Mesodermal cell (in vitro differentiated cells): ENCODE data around the gene ABCB8.

Experiments used
- H3K27ac ChIP-seq: 2 replicates; pipeline ENCODE4 v1.7.0; 2013; ENCODE audit warnings: mild to moderate bottlenecking, low read depth, low read length, moderate library complexity; ENCODE audit not compliant: severe bottlenecking
- H3K36me3 ChIP-seq: 2 replicates; pipeline ENCODE4 v1.7.1; 2013; ENCODE audit warnings: mild to moderate bottlenecking, low read length, moderate library complexity; ENCODE audit not compliant: control insufficient read depth, insufficient read depth
- H3K4me1 ChIP-seq: one replicate; pipeline ENCODE4 v1.7.1; 2013; ENCODE audit warnings: mild to moderate bottlenecking, low read length; ENCODE audit not compliant: insufficient read depth, control insufficient read depth, poor library complexity, severe bottlenecking
- H3K4me3 ChIP-seq: 2 replicates; pipeline ENCODE4 v1.7.0; 2013; ENCODE audit warnings: low read length, control low read depth, mild to moderate bottlenecking; ENCODE audit not compliant: insufficient read depth, poor library complexity, severe bottlenecking; ENCODE audit errors: extremely low read depth
- H3K9me3 ChIP-seq: 2 replicates; pipeline ENCODE4 v1.7.1; 2013; ENCODE audit warnings: mild to moderate bottlenecking, low read length, moderate library complexity; ENCODE audit not compliant: control insufficient read depth
- WGBS, 2 experiments: methylation state at CpG; one replicate each; pipeline ENCODE4 v1.1.5; 2013; ENCODE audit warnings: missing lambda C conversion rate in 2 of 2; ENCODE audit not compliant: insufficient coverage in 2 of 2; 5-methylcytosine and 5-hydroxymethylcytosine counted together

ABCB8 gene

DNA sequence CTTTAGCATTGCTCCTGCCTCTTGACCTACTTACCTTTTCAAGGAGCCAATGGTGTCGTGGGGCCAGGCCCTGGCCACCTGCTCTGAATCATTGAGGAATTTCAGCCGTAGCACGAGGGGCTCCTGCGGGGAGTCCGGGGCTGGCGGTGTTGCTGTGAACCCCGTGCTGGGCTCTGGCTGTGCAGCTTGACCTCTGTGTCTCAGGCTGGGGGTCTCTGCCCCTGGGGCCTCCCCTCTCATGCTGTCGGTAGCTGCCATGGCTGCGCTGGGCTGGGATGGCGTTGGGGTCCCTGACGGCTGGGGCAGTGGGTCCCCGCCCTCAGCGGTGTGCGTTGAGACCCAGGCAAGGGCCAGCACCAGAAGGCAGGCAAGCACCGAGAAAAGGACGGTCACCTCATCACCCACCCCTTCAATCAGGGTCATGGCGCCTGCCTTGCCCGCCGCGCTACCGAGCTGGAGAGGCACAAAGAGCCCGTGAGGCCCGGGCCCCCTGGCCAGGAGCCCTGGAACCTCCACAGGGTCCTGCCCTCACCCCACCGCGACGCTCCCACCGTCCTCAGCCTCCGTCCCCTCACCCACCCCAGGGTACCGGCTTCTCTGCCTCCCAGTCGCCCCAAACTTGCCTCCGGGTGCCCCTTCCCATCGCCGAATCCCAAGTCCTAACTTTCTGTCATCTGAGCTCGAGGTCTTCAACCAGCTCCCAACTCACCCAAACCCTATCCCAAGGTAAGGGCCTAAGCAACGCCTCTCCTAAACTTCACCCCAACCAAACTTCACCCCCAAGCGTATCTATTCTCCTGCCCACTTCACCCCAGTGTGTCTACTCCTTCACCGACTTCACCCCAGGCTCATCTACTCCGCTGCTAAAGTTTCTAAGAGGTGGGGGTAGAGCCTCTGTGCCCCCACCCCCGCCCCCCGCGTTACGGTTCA is 54.2 kb downstream of the ABCB8 start:
- Histone ChIP-seq H3K4me1 (peaks cover 54% of the 10 kb centered on the region), H3K27ac (no peak overlapping the region), H3K36me3 (peaks cover 20% of the 10 kb centered on the region), H3K4me3 (peak overlapping the region; percentile 78), H3K9me3 (no peaks in the 10 kb centered on the region)
- 81 to 87% methylated on average over 27 to 37 of the region's 42 CpGs for WGBS, 2 experiments

DNA sequence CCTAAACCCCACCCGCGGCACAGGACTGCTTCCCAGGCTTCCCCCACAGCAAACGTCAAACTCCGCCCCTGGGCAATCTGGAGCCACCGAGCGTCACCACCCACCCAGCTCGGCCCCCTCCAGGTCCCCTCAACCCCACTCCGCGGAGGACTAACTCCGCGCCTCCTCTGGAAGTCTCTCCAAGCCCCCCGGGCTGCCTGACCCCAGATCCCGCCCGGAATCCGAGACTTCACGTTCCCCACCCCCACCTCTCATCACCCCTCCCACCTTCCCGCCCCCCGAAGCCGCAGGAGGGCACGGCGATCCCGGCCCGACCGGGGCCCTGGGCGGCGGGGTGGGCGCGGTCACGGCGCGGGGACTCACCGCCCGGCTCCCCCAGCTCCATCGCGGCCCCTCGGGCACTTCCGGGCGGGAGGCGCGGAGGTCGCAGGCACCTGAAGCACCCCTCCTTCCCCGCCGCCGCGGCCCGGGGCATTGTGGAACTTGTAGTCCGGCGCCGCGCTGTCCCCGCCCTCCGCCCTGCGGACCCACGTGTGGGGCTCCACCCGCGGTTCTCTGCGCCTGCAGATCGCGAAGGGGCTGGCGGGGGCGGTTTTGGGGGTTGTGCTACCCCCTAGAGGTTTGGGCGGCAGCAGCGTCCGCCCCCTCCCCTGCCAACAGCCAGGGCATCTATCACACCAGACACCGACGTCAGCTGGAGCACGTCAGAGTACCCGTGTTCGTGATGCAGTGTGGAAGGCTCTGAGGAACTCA is 55.0 kb downstream of the ABCB8 start, which contains the start of gene TMUB1:
TSS of gene TMUB1 (minus strand) at position 423 of the 753 bp plus-strand sequence. CDS start 930 bp downstream, outside the sequence.
- Histone ChIP-seq H3K4me1 (peaks cover 47% of the 10 kb centered on the region), H3K36me3 (peaks cover 17% of the 10 kb centered on the region), H3K4me3 (peak within 1 kb of the TSS; percentile 78), H3K27ac (no peak within 1 kb of the TSS), H3K9me3 (no peaks in the 10 kb centered on the region)
- 2 to 6% methylated on average over 21 to 30 of the region's 69 CpGs for WGBS, 2 experiments

DNA sequence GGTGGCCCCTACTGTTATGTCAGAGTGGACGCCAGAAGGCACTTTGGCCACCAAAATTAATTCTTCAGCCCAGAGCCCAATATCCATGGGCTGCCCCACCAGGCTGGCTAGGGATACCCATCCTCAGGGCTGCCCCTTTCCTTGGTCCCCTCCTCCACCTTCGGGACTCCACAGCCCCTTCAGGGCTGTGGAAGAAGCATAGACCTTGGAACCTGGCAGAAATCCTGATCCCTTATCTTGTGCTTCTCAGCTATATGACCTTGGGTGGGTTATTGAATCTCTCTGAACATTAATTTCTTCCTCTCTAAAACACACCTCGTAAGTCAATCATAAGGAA is 55.5 kb downstream of the ABCB8 start:
- H3K4me3 ChIP-seq = peak overlapping the region; percentile 78
- H3K36me3 ChIP-seq = peaks cover 15% of the 10 kb centered on the region
- 0% methylated on average over 1 of the region's 3 CpGs; no CpG with 5 or more reads in 1 of the 2 experiments for WGBS, 2 experiments
- H3K27ac ChIP-seq = no peak overlapping the region
- peaks cover 45% of the 10 kb centered on the region for H3K4me1 ChIP-seq
- no peaks in the 10 kb centered on the region for H3K9me3 ChIP-seq

DNA sequence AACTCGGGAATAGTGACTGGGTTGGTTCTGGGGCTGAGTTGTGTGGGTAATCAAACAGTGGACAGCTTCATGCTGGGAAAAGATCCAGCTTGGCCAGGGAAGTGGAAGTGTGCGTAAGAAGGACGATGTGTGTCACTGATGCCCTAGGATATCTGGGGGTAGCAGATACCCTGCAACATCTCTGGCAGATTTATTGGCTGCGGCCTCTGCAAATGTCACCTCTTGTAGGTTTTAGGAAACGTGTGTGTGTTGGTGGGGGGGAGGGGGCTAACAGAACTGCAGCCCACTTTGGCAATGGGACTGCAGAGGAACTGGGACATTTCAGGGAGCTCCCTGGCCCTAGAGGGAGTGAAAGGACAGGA is 57.1 kb downstream of the ABCB8 start:
- H3K27ac ChIP-seq = no peak overlapping the region
- peaks cover 47% of the 10 kb centered on the region for H3K4me1 ChIP-seq
- peak overlapping the region; percentile 46 for H3K4me3 ChIP-seq
- H3K36me3 ChIP-seq = peaks cover 13% of the 10 kb centered on the region
- 40 to 50% methylated on average over 4 to 5 of the region's 5 CpGs for WGBS, 2 experiments
- H3K9me3 ChIP-seq = no peaks in the 10 kb centered on the region

DNA sequence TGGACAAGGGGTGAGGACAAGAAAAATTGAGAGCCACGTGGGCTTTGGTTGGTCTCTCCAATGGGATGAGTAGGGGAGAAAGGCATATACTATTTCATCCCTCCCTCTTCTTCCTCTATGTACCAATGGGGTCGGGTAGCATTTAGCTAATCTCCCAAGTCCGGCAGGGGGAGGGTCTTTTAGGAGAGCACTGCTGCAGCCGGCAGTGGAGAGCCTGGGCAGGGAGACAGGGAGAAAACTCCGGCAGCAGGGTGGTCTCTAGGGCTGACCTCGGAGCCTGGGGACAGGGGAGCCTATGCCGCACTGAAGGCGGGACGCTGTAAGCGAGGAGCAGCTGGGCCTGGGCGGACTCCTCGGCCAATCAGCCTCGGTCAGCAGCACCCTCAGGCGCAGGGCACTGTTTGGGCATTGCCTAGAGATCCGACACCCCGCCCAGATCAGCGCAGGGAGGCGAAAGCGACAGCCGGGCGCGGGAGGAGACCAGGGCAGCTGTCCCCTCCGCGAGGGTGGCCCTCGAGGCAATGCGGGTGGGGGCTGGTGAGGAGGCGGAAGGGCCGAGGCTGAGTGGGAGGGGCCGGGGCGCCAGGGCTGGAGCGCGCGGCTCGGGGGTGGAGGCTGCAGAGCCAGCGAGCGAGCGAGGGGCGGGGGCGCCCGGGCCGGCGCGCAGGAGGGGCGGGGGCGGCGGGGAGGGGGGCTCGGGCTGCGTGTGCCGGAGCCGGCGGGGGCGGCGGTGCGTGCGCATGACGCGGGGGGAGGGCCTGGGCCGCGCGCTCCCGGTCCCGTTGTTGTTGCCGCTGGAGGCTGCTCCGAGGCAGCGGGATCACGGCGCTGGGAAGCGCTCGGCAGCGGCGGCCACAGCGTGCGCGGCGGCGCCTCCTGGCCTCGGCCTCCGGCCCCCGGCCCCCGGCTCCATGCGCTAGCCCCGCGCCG is 57.7 kb downstream of the ABCB8 start, which contains the start of gene AGAP3:
TSS of gene AGAP3 (plus strand) at position 785 of the 930 bp plus-strand sequence. CDS start 267 bp downstream, outside the sequence.
- 0% methylated on average over 46 to 62 of the region's 84 CpGs for WGBS, 2 experiments
- Histone ChIP-seq H3K9me3 (no peaks in the 10 kb centered on the region), H3K36me3 (peaks cover 16% of the 10 kb centered on the region), H3K27ac (peak within 1 kb of the TSS; percentile 71), H3K4me1 (peaks cover 50% of the 10 kb centered on the region), H3K4me3 (peak within 1 kb of the TSS; percentile 87)

DNA sequence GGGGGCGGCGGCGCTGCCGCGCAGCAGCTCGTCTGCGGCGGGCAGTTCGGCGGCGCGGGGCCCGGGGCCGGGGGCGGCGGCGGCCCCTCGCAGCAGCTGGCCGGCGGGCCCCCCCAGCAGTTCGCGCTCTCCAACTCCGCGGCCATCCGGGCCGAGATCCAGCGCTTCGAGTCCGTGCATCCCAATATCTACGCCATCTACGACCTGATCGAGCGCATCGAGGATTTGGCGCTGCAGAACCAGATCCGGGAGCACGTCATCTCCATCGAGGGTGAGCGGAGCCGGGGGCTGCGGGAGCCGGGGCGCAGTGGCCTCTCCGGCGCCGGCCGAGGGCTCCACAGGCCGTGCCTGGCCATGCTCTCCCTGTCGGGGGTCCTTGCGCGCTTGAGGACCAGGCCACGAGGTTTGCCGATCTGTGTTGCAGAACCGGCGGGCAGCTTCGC is 58.6 kb downstream of the ABCB8 start:
- Histone ChIP-seq H3K27ac (peak overlapping the region; percentile 13), H3K4me1 (peaks cover 51% of the 10 kb centered on the region), H3K36me3 (peaks cover 15% of the 10 kb centered on the region), H3K9me3 (no peaks in the 10 kb centered on the region), H3K4me3 (peak overlapping the region; percentile 87)
- WGBS, 2 experiments = 0% methylated on average over 23 to 47 of the region's 56 CpGs

DNA sequence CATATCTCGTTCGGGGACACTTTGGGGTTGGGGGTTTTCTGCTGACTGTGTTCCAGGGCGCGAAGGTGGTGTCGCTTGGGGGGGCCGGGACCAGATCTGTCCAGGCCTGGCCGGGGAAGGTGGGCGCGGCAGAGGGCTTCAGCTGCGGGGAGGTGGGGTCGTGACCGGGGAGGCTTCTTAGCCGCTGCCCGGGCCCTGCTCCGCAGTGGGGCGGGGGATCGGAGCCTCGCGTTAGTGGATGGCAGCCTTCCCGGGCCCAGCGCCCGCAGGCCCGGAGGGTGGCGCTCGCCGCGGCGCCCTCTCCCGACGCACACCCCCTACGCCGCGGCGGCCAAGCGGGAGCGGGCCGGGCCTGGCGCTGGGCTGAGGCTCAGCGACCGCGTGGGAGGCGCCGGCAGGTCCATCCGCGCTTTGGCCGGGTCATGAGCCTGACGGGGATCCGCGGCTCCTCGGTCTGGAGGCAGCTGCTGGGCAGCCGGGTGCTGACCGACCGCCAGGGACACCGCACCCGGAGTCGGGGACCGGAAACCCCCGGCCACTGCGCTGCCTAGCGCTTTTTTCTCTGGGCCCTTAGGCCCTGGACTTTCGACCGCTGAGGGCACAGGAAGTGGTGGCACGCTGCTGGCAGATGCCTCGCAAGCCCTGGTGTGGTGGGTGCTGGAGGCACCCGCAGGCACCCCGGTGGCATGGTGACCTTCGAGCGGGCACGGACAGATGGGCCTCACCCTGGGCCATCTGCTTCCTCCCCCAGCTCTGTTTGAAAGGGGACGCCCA is 59.2 kb downstream of the ABCB8 start:
- H3K4me3 ChIP-seq = peak overlapping the region; percentile 87
- H3K27ac ChIP-seq = peak overlapping the region; percentile 13
- H3K36me3 ChIP-seq = peaks cover 21% of the 10 kb centered on the region
- no peaks in the 10 kb centered on the region for H3K9me3 ChIP-seq
- H3K4me1 ChIP-seq = peaks cover 46% of the 10 kb centered on the region
- 1% methylated on average over 29 to 59 of the region's 70 CpGs for WGBS, 2 experiments

DNA sequence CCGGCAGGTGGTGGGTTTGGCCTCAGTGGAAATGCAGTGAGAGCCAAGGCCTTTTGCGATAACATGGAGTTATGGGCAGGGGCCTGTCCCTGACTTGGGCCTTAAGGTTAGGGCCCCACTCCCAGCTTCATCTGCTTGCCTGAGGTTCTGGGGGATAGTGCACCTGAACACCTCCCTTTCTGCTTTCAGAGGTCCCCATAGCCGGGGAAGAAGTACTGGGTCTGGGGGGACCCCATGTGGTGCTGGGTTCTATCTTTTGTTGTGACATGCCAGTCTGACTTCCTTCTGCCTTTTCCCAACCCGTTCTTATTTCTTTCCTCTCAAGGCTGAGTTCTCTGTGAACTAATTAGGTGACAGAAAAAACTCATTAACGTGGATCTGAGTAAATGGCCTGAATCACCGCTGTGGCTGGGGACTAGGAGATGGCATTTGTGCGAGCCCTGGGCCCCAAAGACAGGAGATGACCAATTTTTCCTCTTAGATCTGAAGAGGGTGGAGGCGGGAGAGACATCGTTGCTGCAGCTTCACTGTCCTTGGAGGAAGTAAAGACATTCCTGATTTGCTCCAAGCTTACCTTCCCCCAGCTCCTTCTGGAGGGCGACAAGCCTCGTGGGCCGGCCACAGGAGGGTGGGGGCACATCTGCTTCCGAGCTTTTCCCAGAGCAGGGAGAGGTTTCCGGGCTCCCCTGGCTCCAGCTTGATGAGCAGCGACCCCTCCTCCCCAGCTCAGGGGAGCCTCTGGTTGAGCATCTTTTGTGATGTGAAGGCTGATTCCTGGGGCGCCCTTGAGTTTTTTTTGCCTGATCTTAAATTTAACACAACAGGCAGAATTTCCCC is 60.0 kb downstream of the ABCB8 start:
- H3K4me3 ChIP-seq = peak overlapping the region; percentile 87
- 17 to 22% methylated on average over 8 to 9 of the region's 16 CpGs for WGBS, 2 experiments
- H3K27ac ChIP-seq = peak overlapping the region; percentile 80
- H3K4me1 ChIP-seq = peaks cover 43% of the 10 kb centered on the region
- peaks cover 29% of the 10 kb centered on the region for H3K36me3 ChIP-seq
- no peaks in the 10 kb centered on the region for H3K9me3 ChIP-seq
